HepG2 (cell line): ENCODE measurements around the gene MDH2. TPM values are rescaled to one million over a fixed set of nuclear protein-coding genes. Genes with fewer than 3 reads are reported as not detected.

Experiments used
- ARID5B ChIP-seq: IDR thresholded peaks from 2 replicates; pipeline ENCODE4 v1.4.0; 2020; ENCODE audit warnings: mild to moderate bottlenecking, missing genetic modification reagents
- GATAD2A ChIP-seq: IDR thresholded peaks from 2 replicates; pipeline ENCODE4 v1.6.1; 2016
- HBP1 ChIP-seq: IDR thresholded peaks from 2 replicates; pipeline ENCODE4 v1.6.1; 2016; ENCODE audit warnings: low read depth, control low read depth
- IKZF5 ChIP-seq: IDR thresholded peaks from 2 replicates; pipeline ENCODE4 v1.6.1; 2018; ENCODE audit warnings: missing genetic modification reagents, mild to moderate bottlenecking, missing compliant biosample characterization
- JUND ChIP-seq: sonication (generic); formaldehyde crosslinking; IDR thresholded peaks from 2 replicates; pipeline ENCODE4 v1.8.0; 2022; ENCODE audit warnings: mild to moderate bottlenecking, missing genetic modification reagents
- NFE2 ChIP-seq: sonication (generic); formaldehyde crosslinking; IDR thresholded peaks from 2 replicates; pipeline ENCODE4 v1.4.0; 2020; ENCODE audit warnings: missing genetic modification reagents
- NFKB2 ChIP-seq: sonication (generic); formaldehyde crosslinking; IDR thresholded peaks from 2 replicates; pipeline ENCODE4 v1.4.0; 2020; ENCODE audit warnings: missing genetic modification reagents, borderline replicate concordance
- NRL ChIP-seq: sonication (generic); formaldehyde crosslinking; IDR thresholded peaks from 2 replicates; pipeline ENCODE4 v1.5.0; 2020; ENCODE audit warnings: missing genetic modification reagents, mild to moderate bottlenecking, moderate library complexity, borderline replicate concordance
- PBX3 ChIP-seq: sonication (generic); formaldehyde crosslinking; IDR thresholded peaks from 2 replicates; pipeline ENCODE4 v1.8.1; 2023; ENCODE audit warnings: missing genetic modification reagents, inconsistent platforms, borderline replicate concordance
- ZNF143 ChIP-seq: sonication (generic); formaldehyde crosslinking; IDR thresholded peaks from 2 replicates; pipeline ENCODE4 v1.4.0; 2020; ENCODE audit warnings: missing genetic modification reagents
- ZNF644 ChIP-seq: IDR thresholded peaks from 2 replicates; pipeline ENCODE4 v1.6.1; 2016; ENCODE audit warnings: low read depth
- ZNF646 ChIP-seq: sonication (generic); formaldehyde crosslinking; IDR thresholded peaks from 2 replicates; pipeline ENCODE4 v1.9.0; 2021; ENCODE audit warnings: mild to moderate bottlenecking, missing genetic modification reagents
- ZNF7 ChIP-seq: IDR thresholded peaks from 2 replicates; pipeline ENCODE4 v1.6.1; 2016; ENCODE audit warnings: missing biosample characterization, missing genetic modification reagents
- polyA plus RNA-seq, 8 experiments: library from polyadenylated mRNA; depleted of rRNA in 3 of 8; stranded (reverse) in 7 of 8; unstranded in 1 of 8; fragments of >200 nt; fragmentation: Illumina TruSeq in 4 of 8; extraction: Trizol in 4 of 8; gene quantifications; 2 replicates each; pipeline versions ENCODE4 v1.2.1 to v1.2.3, GENCODE V29; 2011 to 2016; ENCODE audit warnings: low read depth in 4 of 8, missing spikeins in 1 of 8, mixed read lengths in 1 of 8; ENCODE audit not compliant: insufficient read depth in 1 of 8
- total RNA-seq, 5 experiments: library from RNA; depleted of rRNA; stranded (reverse); fragments of >200 nt; fragmentation: Illumina TruSeq; extraction: Trizol; gene quantifications; 2 replicates each; pipeline ENCODE4 v1.2.3, GENCODE V29; 2016; ENCODE audit warnings: low read depth in 1 of 5

The MDH2 gene
- total and polyA plus RNA-seq, 2 of the 13 experiments (the other 11 are each of a cell fraction or from before 2014, with no cell fraction given), result 81.4 to 90.3 TPM

- TF ChIP-seq ZNF646 (no peak), ZNF143 (CRISPR knock-in tag) (peak; percentile 66; the same call in 1 of the 2 replicates), GATAD2A (CRISPR knock-in tag) (peak; percentile 50; the same call in 1 of the 2 replicates), JUND (CRISPR knock-in tag) (peak; percentile 28; the same call in 1 of the 2 replicates), NFKB2 (CRISPR knock-in tag) (peak; percentile 95; the same call in 1 of the 2 replicates), PBX3 (CRISPR knock-in tag) (no peak), HBP1 (CRISPR knock-in tag) (peak; percentile 81), NFE2 (CRISPR knock-in tag) (no peak), ARID5B (CRISPR knock-in tag) (peak; percentile 64), ZNF644 (no peak), IKZF5 (peak; percentile 92), ZNF7 (CRISPR knock-in tag) (no peak), NRL (peak; percentile 82; the same call in 1 of the 2 replicates)
Measured at GRCh38 chr7:76047811-76048667, at the start of gene MDH2, which contains the start of gene STYXL1 (continued).
